ENCODE data around the gene KIAA1671. TPM values are rescaled to one million over a fixed set of nuclear protein-coding genes. Genes with fewer than 3 reads are reported as not detected.

Gene KIAA1671
- total and polyA plus RNA-seq, 2 of the 13 experiments (the other 11 are each of a cell fraction or from before 2014, with no cell fraction given): 13.5 to 13.6 TPM

GRCh38 chr22:25038771-25039170, 86.3 kb downstream of the KIAA1671 start (continued):
- no peak for TF ChIP-seq ZNF503 (CRISPR knock-in tag; IDR thresholded peaks at IDR 0.05)
- no peak for TF ChIP-seq YY1 (IDR thresholded peaks at IDR 0.05; ENCODE audit: insufficient read depth, insufficient replicate concordance, low read depth, low read length)

- no TSS peak for BruUV-seq (replicated peaks)
- in situ Hi-C loops (cut with HindIII; ENCODE audit: extremely low pct_ligation_motif_present, low pct_unique_long_range_greater_than_20kb): loop anchor here (25.0 kb wide), 1 partner anchor 277 kb away; the partner anchor contains the start of gene PIWIL3
- TF ChIP-seq ZNF646 (CRISPR knock-in tag; IDR thresholded peaks at IDR 0.05) (no peak), ATF1 (CRISPR knock-in tag; IDR thresholded peaks at IDR 0.05) (no peak), NFIB (CRISPR knock-in tag; IDR thresholded peaks at IDR 0.05; ENCODE audit: borderline replicate concordance) (no peak), ZNF333 (CRISPR knock-in tag; IDR thresholded peaks at IDR 0.05; ENCODE audit: borderline replicate concordance) (no peak), SNAPC5 (CRISPR knock-in tag; IDR thresholded peaks at IDR 0.05; ENCODE audit: borderline replicate concordance) (no peak), ELF1 (CRISPR knock-in tag; IDR thresholded peaks at IDR 0.05) (no peak), NFE2L1 (CRISPR knock-in tag; IDR thresholded peaks at IDR 0.05; ENCODE audit: borderline replicate concordance) (no peak), BRD4 (CRISPR knock-in tag; IDR thresholded peaks at IDR 0.05) (no peak), ATM (IDR thresholded peaks at IDR 0.05; ENCODE audit: borderline replicate concordance) (no peak), ZSCAN5A (CRISPR knock-in tag; IDR thresholded peaks at IDR 0.05; ENCODE audit: borderline replicate concordance) (no peak), KAT7 (CRISPR knock-in tag; IDR thresholded peaks at IDR 0.05; ENCODE audit: borderline replicate concordance) (no peak), TAF1 (CRISPR knock-in tag; IDR thresholded peaks at IDR 0.05) (no peak)
Observed at GRCh38 chr22:25039255-25039654, 86.7 kb downstream of the KIAA1671 start.

More at GRCh38 chr22:25039255-25039654, 86.7 kb downstream of the KIAA1671 start:
- Histone ChIP-seq H3K27me3 (ENCODE audit: control insufficient read depth in 1 of 2, insufficient read depth in 2 of 2, low read length in 2 of 2) (no peaks in the 10 kb centered on the region), H2AFZ (ENCODE audit: low read length) (no peak overlapping the region), H3K4me3 (replicated peaks in 1 of 3; ENCODE audit: insufficient read depth in 1 of 3, low read depth in 2 of 3, low read length in 3 of 3) (no peak overlapping the region), H3K9me3 (ENCODE audit: low read length) (no peaks in the 10 kb centered on the region), H3K79me2 (ENCODE audit: insufficient read depth, low read length) (no peaks in the 10 kb centered on the region), H3K4me1 (ENCODE audit: insufficient read depth, low read length) (no peaks in the 10 kb centered on the region), H3K27ac (ENCODE audit: extremely low read length, insufficient read depth, low read length) (no peak overlapping the region), H3K9ac (ENCODE audit: insufficient read depth, low read depth, low read length) (no peak overlapping the region), H3K4me2 (ENCODE audit: low read depth, low read length) (no peak overlapping the region), H3K36me3 (replicated peaks in 1 of 2; ENCODE audit: control insufficient read depth in 1 of 2, insufficient read depth in 2 of 2, low read length in 2 of 2) (peaks cover 12 to 30% of the 10 kb centered on the region in 2 experiments), H4K20me1 (ENCODE audit: insufficient read depth, low read length) (no peaks in the 10 kb centered on the region)
- ATAC-seq (no peak), DNase-seq (ENCODE audit: low spot score) (no peak), FAIRE-seq (no peak)
- ChIA-PET CTCF (ENCODE audit: low intra/inter-chr PET ratio, low total read pairs) (no interaction called here), POLR2A (no interaction called here)
- intact Hi-C loops (cut with micrococcal nuclease; ENCODE audit: unreplicated experiment): no loop called here
- 98% methylated on average over 11 of the region's 17 CpGs for WGBS (ENCODE audit: low lambda C conversion rate)
